ENCODE data around the gene LLGL2.
A peak's percentile ranks its signal among the peaks of the same experiment; 100 is the strongest.
"Not testable (repeated sequence)": the region's sequence is repeated elsewhere in the genome, so short reads cannot be mapped to it uniquely, and the experiment has no call there.

- TF ChIP-seq CTCF (IDR thresholded peaks at IDR 0.05 in 8 of 11, conservative IDR thresholded peaks at IDR 0.05 in 3 of 11); POLR2A (IDR thresholded peaks at IDR 0.05): not testable (repeated sequence)
- TF ChIP-seq POLR2AphosphoS5 (IDR thresholded peaks at IDR 0.05): peak in 2 of 3 donors; percentile 20 to 82
Measured at GRCh38 chr17:75581121-75581725, 55.7 kb downstream of the LLGL2 start.
